SH-SY5Y (cell line): ENCODE measurements around the gene COL19A1.

Experiments used
- GATA2 ChIP-seq: IDR thresholded peaks from 2 replicates; pipeline ENCODE4 v1.6.1; 2011; ENCODE audit warnings: mild to moderate bottlenecking, low read depth, low read length
- GATA3 ChIP-seq: IDR thresholded peaks from 2 replicates; pipeline ENCODE4 v1.6.1; 2011; ENCODE audit warnings: low read depth, mild to moderate bottlenecking, low read length, moderate library complexity

GRCh38 chr6:69819138-69819537 is 47.2 kb upstream of the COL19A1 start:
- no peak for TF ChIP-seq GATA3
- TF ChIP-seq GATA2, result no peak
